GM21367 (cell line): ENCODE measurements around the gene EGLN3.
"Not testable (repeated sequence)": the region's sequence is repeated elsewhere in the genome, so short reads cannot be mapped to it uniquely, and the experiment has no call there.

Experiments used
- ATAC-seq: cut with Tn5 transposase; IDR thresholded peaks from one replicate; pipeline ENCODE4 v1.9.1; 2021; ENCODE audit not compliant: unreplicated experiment

The EGLN3 gene

GRCh38 chr14:33938131-33938949 is 12.5 kb downstream of the EGLN3 start:
- no peak for ATAC-seq

GRCh38 chr14:33936391-33936790 is 14.5 kb downstream of the EGLN3 start:
- ATAC-seq = no peak

GRCh38 chr14:33934938-33935337 is 15.9 kb downstream of the EGLN3 start:
- no peak for ATAC-seq

GRCh38 chr14:33934043-33934750 is 16.7 kb downstream of the EGLN3 start:
- no peak for ATAC-seq

GRCh38 chr14:33933386-33933933 is 17.4 kb downstream of the EGLN3 start:
- ATAC-seq = no peak

GRCh38 chr14:33932576-33933345 is 18.1 kb downstream of the EGLN3 start:
- no peak for ATAC-seq

- no peak for ATAC-seq
These were observed 18.8 kb downstream of the EGLN3 start for GRCh38 chr14:33932033-33932432.

GRCh38 chr14:33931461-33931860 is 19.4 kb downstream of the EGLN3 start:
- ATAC-seq = no peak

- no peak for ATAC-seq
These were observed 20.4 kb downstream of the EGLN3 start for GRCh38 chr14:33930439-33930838.

GRCh38 chr14:33929799-33930408 is 21.0 kb downstream of the EGLN3 start:
- no peak for ATAC-seq

GRCh38 chr14:33928895-33929294 is 22.0 kb downstream of the EGLN3 start:
- no peak for ATAC-seq

GRCh38 chr14:33927944-33928343 is 22.9 kb downstream of the EGLN3 start:
- no peak for ATAC-seq

- not testable (repeated sequence) for ATAC-seq
These were observed 23.9 kb downstream of the EGLN3 start for GRCh38 chr14:33926967-33927366.

GRCh38 chr14:33925946-33926345 is 24.9 kb downstream of the EGLN3 start:
- no peak for ATAC-seq

- no peak for ATAC-seq
These were observed 25.6 kb downstream of the EGLN3 start for GRCh38 chr14:33925235-33925634.

- ATAC-seq = no peak
These were observed 26.2 kb downstream of the EGLN3 start for GRCh38 chr14:33924566-33925100.

- ATAC-seq = no peak
These were observed 28.7 kb downstream of the EGLN3 start for GRCh38 chr14:33922125-33922524.

GRCh38 chr14:33918256-33918655 is 32.6 kb downstream of the EGLN3 start:
- ATAC-seq = no peak

GRCh38 chr14:33917661-33918060 is 33.2 kb downstream of the EGLN3 start:
- no peak for ATAC-seq

- no peak for ATAC-seq
These were observed 34.0 kb downstream of the EGLN3 start for GRCh38 chr14:33916663-33917565.
